ENCODE data around the gene RNF167. TPM values are rescaled to one million over a fixed set of nuclear protein-coding genes. Genes with fewer than 3 reads are reported as not detected.

The RNF167 gene
- total RNA-seq, 1 donor from 2014 or later = 97.5 TPM

DNA sequence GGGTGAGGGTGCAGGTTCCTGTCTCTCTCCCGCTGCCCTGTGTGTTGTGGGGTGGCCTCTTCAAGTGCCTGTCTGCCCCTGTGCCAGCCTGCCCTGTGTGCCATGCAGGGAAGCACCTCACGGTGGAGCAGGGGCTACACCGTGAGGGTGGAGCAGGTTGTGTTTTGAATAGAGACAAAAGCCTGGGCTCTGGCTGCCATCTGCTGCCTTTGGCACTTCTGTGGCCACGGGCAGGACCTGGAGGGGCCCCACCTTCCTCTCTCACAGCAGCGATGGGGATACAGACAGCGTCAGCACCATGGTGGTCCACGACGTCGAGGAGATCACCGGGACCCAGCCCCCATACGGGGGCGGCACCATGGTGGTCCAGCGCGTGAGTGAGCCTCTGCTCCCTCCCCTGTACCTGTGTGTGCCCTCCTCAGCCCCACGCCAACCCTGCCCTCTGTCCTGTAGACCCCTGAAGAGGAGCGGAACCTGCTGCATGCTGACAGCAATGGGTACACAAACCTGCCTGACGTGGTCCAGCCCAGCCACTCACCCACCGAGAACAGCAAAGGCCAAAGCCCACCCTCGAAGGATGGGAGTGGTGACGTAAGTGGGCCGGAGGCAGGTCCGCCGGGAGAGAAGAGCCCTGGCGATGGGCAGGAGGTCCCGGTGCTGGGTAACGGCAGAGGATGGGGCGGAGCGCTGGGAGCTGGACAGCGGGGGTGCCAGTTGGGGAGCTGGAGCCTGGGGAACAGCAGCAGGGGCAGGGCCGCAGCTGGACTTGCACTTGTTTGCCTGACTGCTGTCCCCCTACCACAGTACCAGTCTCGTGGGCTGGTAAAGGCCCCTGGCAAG is 46.1 kb upstream of the RNF167 start:
- H3K36me3 ChIP-seq = peaks cover 82% of the 10 kb centered on the region
- intact Hi-C loops (cut with DNase I) = no loop called here

DNA sequence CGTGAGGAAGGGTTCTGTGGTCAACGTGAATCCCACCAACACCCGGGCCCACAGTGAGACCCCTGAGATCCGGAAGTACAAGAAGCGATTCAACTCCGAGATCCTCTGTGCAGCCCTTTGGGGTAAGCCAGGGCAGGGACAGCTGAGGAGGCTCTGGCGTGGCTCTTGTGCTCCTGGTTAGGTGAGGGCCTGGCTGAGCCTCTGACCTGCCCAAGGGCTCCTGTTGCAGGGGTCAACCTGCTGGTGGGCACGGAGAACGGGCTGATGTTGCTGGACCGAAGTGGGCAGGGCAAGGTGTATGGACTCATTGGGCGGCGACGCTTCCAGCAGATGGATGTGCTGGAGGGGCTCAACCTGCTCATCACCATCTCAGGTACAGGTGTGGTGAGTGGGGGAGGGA is 44.9 kb upstream of the RNF167 start:
- Histone ChIP-seq H3K4me1 (peaks cover 16% of the 10 kb centered on the region), H3K4me3 (no peak overlapping the region), H3K9me3 (no peaks in the 10 kb centered on the region), H3K36me3 (peaks cover 75% of the 10 kb centered on the region), H3K27ac (no peak overlapping the region), H3K27me3 (ENCODE audit: low read depth) (peaks cover 6% of the 10 kb centered on the region)
- intact Hi-C loops (cut with DNase I) = no loop called here
- ATAC-seq (no peak), DNase-seq (no peak)
- TF ChIP-seq, protein P1, sequence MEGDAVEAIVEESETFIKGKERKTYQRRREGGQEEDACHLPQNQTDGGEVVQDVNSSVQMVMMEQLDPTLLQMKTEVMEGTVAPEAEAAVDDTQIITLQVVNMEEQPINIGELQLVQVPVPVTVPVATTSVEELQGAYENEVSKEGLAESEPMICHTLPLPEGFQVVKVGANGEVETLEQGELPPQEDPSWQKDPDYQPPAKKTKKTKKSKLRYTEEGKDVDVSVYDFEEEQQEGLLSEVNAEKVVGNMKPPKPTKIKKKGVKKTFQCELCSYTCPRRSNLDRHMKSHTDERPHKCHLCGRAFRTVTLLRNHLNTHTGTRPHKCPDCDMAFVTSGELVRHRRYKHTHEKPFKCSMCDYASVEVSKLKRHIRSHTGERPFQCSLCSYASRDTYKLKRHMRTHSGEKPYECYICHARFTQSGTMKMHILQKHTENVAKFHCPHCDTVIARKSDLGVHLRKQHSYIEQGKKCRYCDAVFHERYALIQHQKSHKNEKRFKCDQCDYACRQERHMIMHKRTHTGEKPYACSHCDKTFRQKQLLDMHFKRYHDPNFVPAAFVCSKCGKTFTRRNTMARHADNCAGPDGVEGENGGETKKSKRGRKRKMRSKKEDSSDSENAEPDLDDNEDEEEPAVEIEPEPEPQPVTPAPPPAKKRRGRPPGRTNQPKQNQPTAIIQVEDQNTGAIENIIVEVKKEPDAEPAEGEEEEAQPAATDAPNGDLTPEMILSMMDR (IDR thresholded peaks at IDR 0.05) = no peak

More for the DNA sequence above, 46.1 kb upstream of the RNF167 start:
- no peak for ATAC-seq
- TF ChIP-seq, protein P1 (IDR thresholded peaks at IDR 0.05) = no peak
- Histone ChIP-seq H3K4me3 (no peak overlapping the region), H3K4me1 (peaks cover 9% of the 10 kb centered on the region), H3K27ac (no peak overlapping the region), H3K9me3 (no peaks in the 10 kb centered on the region), H3K27me3 (ENCODE audit: low read depth) (no peaks in the 10 kb centered on the region)
- no peak for DNase-seq

DNA sequence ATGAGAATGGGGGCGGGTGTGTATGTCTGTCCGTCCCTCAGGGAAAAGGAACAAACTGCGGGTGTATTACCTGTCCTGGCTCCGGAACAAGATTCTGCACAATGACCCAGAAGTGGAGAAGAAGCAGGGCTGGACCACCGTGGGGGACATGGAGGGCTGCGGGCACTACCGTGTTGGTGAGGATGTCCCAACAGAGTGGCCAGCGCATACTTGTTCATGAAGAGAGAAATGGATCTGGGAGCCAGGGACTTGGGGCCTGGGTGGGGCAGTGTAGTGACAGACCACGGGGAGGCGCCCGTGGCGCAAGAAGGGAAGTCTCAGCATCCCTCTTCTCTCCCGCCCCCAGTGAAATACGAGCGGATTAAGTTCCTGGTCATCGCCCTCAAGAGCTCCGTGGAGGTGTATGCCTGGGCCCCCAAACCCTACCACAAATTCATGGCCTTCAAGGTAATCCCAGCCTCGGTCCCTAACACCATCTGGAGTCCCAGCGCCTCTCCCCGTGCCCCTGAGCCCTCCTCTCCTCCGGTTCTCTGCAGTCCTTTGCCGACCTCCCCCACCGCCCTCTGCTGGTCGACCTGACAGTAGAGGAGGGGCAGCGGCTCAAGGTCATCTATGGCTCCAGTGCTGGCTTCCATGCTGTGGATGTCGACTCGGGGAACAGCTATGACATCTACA is 44.3 kb upstream of the RNF167 start:
- DNase-seq = no peak
- Histone ChIP-seq H3K27me3 (ENCODE audit: low read depth) (peaks cover 10% of the 10 kb centered on the region), H3K9me3 (no peaks in the 10 kb centered on the region), H3K4me3 (no peak overlapping the region), H3K36me3 (peaks cover 68% of the 10 kb centered on the region), H3K4me1 (peaks cover 23% of the 10 kb centered on the region), H3K27ac (no peak overlapping the region)
- ATAC-seq = no peak
- intact Hi-C loops (cut with DNase I) = no loop called here
- TF ChIP-seq, protein P1 (IDR thresholded peaks at IDR 0.05) = no peak

DNA sequence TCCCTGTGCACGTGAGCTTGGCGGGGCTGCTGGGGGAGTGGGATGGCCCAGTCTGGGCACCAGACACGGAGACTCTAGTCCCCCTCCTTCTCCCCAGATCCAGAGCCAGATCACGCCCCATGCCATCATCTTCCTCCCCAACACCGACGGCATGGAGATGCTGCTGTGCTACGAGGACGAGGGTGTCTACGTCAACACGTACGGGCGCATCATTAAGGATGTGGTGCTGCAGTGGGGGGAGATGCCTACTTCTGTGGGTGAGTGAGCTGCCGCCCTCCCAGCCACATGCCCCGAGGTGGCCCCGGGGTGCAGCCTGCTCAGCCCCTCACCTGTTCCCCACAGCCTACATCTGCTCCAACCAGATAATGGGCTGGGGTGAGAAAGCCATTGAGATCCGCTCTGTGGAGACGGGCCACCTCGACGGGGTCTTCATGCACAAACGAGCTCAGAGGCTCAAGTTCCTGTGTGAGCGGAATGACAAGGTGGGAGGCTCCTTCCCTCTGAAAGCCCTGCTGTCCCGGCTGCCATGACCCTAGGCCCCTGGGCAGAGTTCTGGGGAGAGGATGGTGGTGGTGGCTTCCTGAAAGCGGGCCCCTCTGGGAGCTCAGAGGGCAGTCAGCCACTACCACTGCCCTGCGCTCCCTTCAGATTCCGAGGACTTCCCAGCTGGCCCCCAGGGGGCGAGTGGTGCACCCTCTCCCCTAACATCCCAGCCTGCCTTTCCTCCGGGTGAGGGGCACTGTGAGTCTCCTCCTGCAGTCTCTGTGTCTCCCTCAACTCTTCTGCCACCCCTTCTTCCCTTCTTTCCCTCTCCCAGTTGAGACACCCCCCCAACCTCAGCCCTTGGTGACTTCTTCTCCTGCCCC is 43.5 kb upstream of the RNF167 start:
- no peak overlapping the region for H3K4me3 ChIP-seq
- no peaks in the 10 kb centered on the region for H3K9me3 ChIP-seq
- peaks cover 10% of the 10 kb centered on the region for H3K27me3 ChIP-seq (ENCODE audit: low read depth)
- TF ChIP-seq, protein P1 (IDR thresholded peaks at IDR 0.05) = no peak
- DNase-seq = no peak
- H3K4me1 ChIP-seq = peaks cover 29% of the 10 kb centered on the region
- peaks cover 60% of the 10 kb centered on the region for H3K36me3 ChIP-seq
- intact Hi-C loops (cut with DNase I) = no loop called here
- no peak for ATAC-seq
- no peak overlapping the region for H3K27ac ChIP-seq

DNA sequence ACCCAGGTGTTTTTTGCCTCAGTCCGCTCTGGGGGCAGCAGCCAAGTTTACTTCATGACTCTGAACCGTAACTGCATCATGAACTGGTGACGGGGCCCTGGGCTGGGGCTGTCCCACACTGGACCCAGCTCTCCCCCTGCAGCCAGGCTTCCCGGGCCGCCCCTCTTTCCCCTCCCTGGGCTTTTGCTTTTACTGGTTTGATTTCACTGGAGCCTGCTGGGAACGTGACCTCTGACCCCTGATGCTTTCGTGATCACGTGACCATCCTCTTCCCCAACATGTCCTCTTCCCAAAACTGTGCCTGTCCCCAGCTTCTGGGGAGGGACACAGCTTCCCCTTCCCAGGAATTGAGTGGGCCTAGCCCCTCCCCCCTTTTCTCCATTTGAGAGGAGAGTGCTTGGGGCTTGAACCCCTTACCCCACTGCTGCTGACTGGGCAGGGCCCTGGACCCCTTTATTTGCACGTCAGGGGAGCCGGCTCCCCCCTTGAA is 42.8 kb upstream of the RNF167 start:
- intact Hi-C loops (cut with DNase I) = no loop called here
- ATAC-seq (no peak), DNase-seq (no peak)
- Histone ChIP-seq H3K36me3 (peaks cover 53% of the 10 kb centered on the region), H3K9me3 (no peaks in the 10 kb centered on the region), H3K27me3 (ENCODE audit: low read depth) (peaks cover 10% of the 10 kb centered on the region), H3K4me3 (no peak overlapping the region), H3K27ac (no peak overlapping the region), H3K4me1 (peaks cover 32% of the 10 kb centered on the region)
- TF ChIP-seq, protein P1 (IDR thresholded peaks at IDR 0.05) = no peak
